HL-60/S4 treated with phorbol 12-myristate 13-acetate at 8.2 ng/mL for 4 days and 3 days (cell line): ENCODE results near the gene CACNB2.
"Not testable (repeated sequence)": the region's sequence is repeated elsewhere in the genome, so short reads cannot be mapped to it uniquely, and the experiment has no call there.

Source experiments
- in situ Hi-C: fragments of 300-500 bp; cut with MboI; formaldehyde crosslinking; loops from 2 replicates; pipeline ENCODE4 v1.15.0; 2022; ENCODE audit warnings: low sequenced_read_pairs

Gene CACNB2

GRCh38 chr10:18196806-18197550 is 56.8 kb downstream of the CACNB2 start:
- in situ Hi-C loops = no loop called here

- in situ Hi-C loops = no loop called here
Measured at GRCh38 chr10:18197706-18198105, 57.5 kb downstream of the CACNB2 start.

GRCh38 chr10:18201877-18202276 is 61.7 kb downstream of the CACNB2 start:
- in situ Hi-C loops = no loop called here

- in situ Hi-C loops = no loop called here
Measured at GRCh38 chr10:18202680-18203460, 62.6 kb downstream of the CACNB2 start.

- in situ Hi-C loops = no loop called here
Measured at GRCh38 chr10:18203471-18203870, 63.2 kb downstream of the CACNB2 start.

- in situ Hi-C loops = no loop called here
Measured at GRCh38 chr10:18204039-18204835, 64.0 kb downstream of the CACNB2 start.

GRCh38 chr10:18205098-18205834 is 65.0 kb downstream of the CACNB2 start:
- in situ Hi-C loops = no loop called here

GRCh38 chr10:18208186-18208585 is 68.0 kb downstream of the CACNB2 start:
- in situ Hi-C loops = not testable (repeated sequence)

- in situ Hi-C loops = no loop called here
Measured at GRCh38 chr10:18209241-18209640, 69.0 kb downstream of the CACNB2 start.

GRCh38 chr10:18210711-18211110 is 70.5 kb downstream of the CACNB2 start:
- in situ Hi-C loops = no loop called here

GRCh38 chr10:18211862-18212261 is 71.6 kb downstream of the CACNB2 start:
- in situ Hi-C loops = no loop called here

GRCh38 chr10:18213271-18213670 is 73.0 kb downstream of the CACNB2 start:
- in situ Hi-C loops = no loop called here

GRCh38 chr10:18214691-18215563 is 74.7 kb downstream of the CACNB2 start:
- in situ Hi-C loops = no loop called here

- in situ Hi-C loops = no loop called here
Measured at GRCh38 chr10:18216482-18216881, 76.3 kb downstream of the CACNB2 start.

- in situ Hi-C loops = no loop called here
Measured at GRCh38 chr10:18217577-18217976, 77.4 kb downstream of the CACNB2 start.

- in situ Hi-C loops = no loop called here
Measured at GRCh38 chr10:18219146-18219545, 78.9 kb downstream of the CACNB2 start.

- in situ Hi-C loops = no loop called here
Measured at GRCh38 chr10:18221123-18221522, 80.9 kb downstream of the CACNB2 start.

GRCh38 chr10:18221882-18222281 is 81.7 kb downstream of the CACNB2 start:
- in situ Hi-C loops = no loop called here

GRCh38 chr10:18222866-18223265 is 82.6 kb downstream of the CACNB2 start:
- in situ Hi-C loops = no loop called here

GRCh38 chr10:18223898-18224297 is 83.7 kb downstream of the CACNB2 start:
- in situ Hi-C loops = no loop called here
